ENCODE results near the gene PIEZO2.

GRCh38 chr18:10995550-10995949 lies 153.8 kb downstream of the PIEZO2 start:
- no peak for TF ChIP-seq CTCF (IDR thresholded peaks at IDR 0.05; ENCODE audit: poor library complexity)
- TF ChIP-seq EZH2 (IDR thresholded peaks at IDR 0.05; ENCODE audit: borderline replicate concordance): no peak

All from hepatocyte (in vitro differentiated cells).